ENCODE data around the gene DPEP2.
A peak's percentile ranks its signal among the peaks of the same experiment; 100 is the strongest.
"Not testable (repeated sequence)": the region's sequence is repeated elsewhere in the genome, so short reads cannot be mapped to it uniquely, and the experiment has no call there.

Gene DPEP2

GRCh38 chr16:68009157-68009735 lies 10.0 kb upstream of the DPEP2 start:
- no peak for DNase-seq

GRCh38 chr16:68005786-68006286 lies 6.6 kb upstream of the DPEP2 start:
- peak in 9 of 58 donors; percentile 2 to 45 (median 8) for DNase-seq

GRCh38 chr16:68005211-68005610 lies 5.9 kb upstream of the DPEP2 start:
- DNase-seq: no peak

- no peak for DNase-seq
Measured at GRCh38 chr16:68003031-68003430, 3.7 kb upstream of the DPEP2 start.

- no peak for DNase-seq
Measured at GRCh38 chr16:68000450-68000849, 1.2 kb upstream of the DPEP2 start.

GRCh38 chr16:67999985-68000384 lies 701 bp upstream of the DPEP2 start:
- DNase-seq: no peak

GRCh38 chr16:67998231-67998778 lies 979 bp downstream of the DPEP2 start:
- not testable (repeated sequence) for DNase-seq

- no peak for DNase-seq
Measured at GRCh38 chr16:67996666-67997065, 2.6 kb downstream of the DPEP2 start.

- DNase-seq: no peak
Measured at GRCh38 chr16:67995423-67995822, 3.9 kb downstream of the DPEP2 start.

GRCh38 chr16:67994040-67994408 lies 5.3 kb downstream of the DPEP2 start:
- DNase-seq: not testable (repeated sequence)

- peak in 46 of 58 donors; percentile 7 to 72 (median 31) for DNase-seq
Measured at GRCh38 chr16:67993207-67994039, 5.9 kb downstream of the DPEP2 start.

GRCh38 chr16:67992661-67993206 lies 6.5 kb downstream of the DPEP2 start:
- peak in 1 of 58 donors; percentile 27 for DNase-seq

- DNase-seq: no peak
Measured at GRCh38 chr16:67990018-67990386, 9.3 kb downstream of the DPEP2 start.

- peak in 1 of 58 donors; percentile 9 for DNase-seq
Measured at GRCh38 chr16:67989322-67990017, 9.8 kb downstream of the DPEP2 start.

- no peak for DNase-seq
Measured at GRCh38 chr16:67988675-67989074, 10.6 kb downstream of the DPEP2 start.

GRCh38 chr16:67987460-67988160 lies 11.7 kb downstream of the DPEP2 start:
- peak in 34 of 58 donors; percentile 5 to 70 (median 34) for DNase-seq

GRCh38 chr16:67986949-67987348 lies 12.3 kb downstream of the DPEP2 start:
- no peak for DNase-seq

GRCh38 chr16:67982011-67982696 lies 17.1 kb downstream of the DPEP2 start:
- DNase-seq: no peak

- DNase-seq: no peak
Measured at GRCh38 chr16:67979955-67980678, 19.2 kb downstream of the DPEP2 start, which contains the start of gene DPEP3. DPEP3 (minus strand) TSS chr16:67980499; CDS start chr16:67980380, 119 bp downstream.
